Measurements from ENCODE around the gene PDRG1. TPM values are rescaled to one million over a fixed set of nuclear protein-coding genes. Genes with fewer than 3 reads are reported as not detected.
"Not testable (repeated sequence)": the region's sequence is repeated elsewhere in the genome, so short reads cannot be mapped to it uniquely, and the experiment has no call there.

PDRG1 gene
- total RNA-seq, 1 donor from 2014 or later, result 8.0 TPM

- ATAC-seq, result no peak
- DNase-seq, result no peak
- no peak for TF ChIP-seq CTCF (IDR thresholded peaks at IDR 0.05)
- H3K36me3 ChIP-seq, result no peaks in the 10 kb centered on the region
- H3K9me3 ChIP-seq, result no peaks in the 10 kb centered on the region
- no peak overlapping the region for H3K27ac ChIP-seq
- H3K27me3 ChIP-seq, result no peaks in the 10 kb centered on the region
- intact Hi-C loops (cut with DNase I), result no loop called here
- H3K4me1 ChIP-seq, result no peaks in the 10 kb centered on the region
- H3K4me3 ChIP-seq, result no peak overlapping the region
Observed at GRCh38 chr20:31934968-31935764, 16.7 kb downstream of the PDRG1 start.

- TF ChIP-seq CTCF (IDR thresholded peaks at IDR 0.05), result no peak
- intact Hi-C loops (cut with DNase I), result no loop called here
- Histone ChIP-seq H3K4me3 (no peak overlapping the region), H3K4me1 (no peaks in the 10 kb centered on the region), H3K27me3 (no peaks in the 10 kb centered on the region), H3K36me3 (no peaks in the 10 kb centered on the region), H3K27ac (no peak overlapping the region), H3K9me3 (no peaks in the 10 kb centered on the region)
- no peak for ATAC-seq
- DNase-seq, result no peak
Observed at GRCh38 chr20:31934491-31934890, 17.4 kb downstream of the PDRG1 start.

DNA sequence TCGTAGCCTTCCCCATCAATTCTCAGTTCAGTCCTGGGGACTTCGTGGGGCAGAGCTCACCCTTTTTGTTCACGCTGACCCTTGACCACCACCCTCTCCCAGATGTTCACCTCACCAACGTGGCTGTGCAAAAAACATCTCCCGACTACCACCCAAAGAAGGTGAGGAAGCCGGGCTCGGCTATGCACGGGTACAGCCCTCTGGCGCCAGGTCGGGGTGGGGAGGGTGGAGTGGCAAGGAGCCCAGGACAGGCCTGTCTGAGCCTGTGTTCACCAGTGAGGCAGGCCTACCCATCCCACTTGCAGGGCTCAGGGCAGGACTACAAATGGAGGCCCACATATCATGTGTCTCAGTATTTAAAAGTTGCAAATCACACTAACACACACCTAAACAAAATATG lies 18.1 kb downstream of the PDRG1 start:
- H3K4me1 ChIP-seq, result no peaks in the 10 kb centered on the region
- DNase-seq (no peak), ATAC-seq (no peak)
- intact Hi-C loops (cut with DNase I), result no loop called here
- H3K4me3 ChIP-seq, result no peak overlapping the region
- no peaks in the 10 kb centered on the region for H3K27me3 ChIP-seq
- no peaks in the 10 kb centered on the region for H3K9me3 ChIP-seq
- H3K27ac ChIP-seq, result no peak overlapping the region
- TF ChIP-seq CTCF (IDR thresholded peaks at IDR 0.05), result no peak
- H3K36me3 ChIP-seq, result no peaks in the 10 kb centered on the region

- ATAC-seq, result peak; percentile 63
- H3K27ac ChIP-seq, result no peak overlapping the region
- no peak for TF ChIP-seq CTCF (IDR thresholded peaks at IDR 0.05)
- H3K36me3 ChIP-seq, result no peaks in the 10 kb centered on the region
- H3K4me1 ChIP-seq, result no peaks in the 10 kb centered on the region
- no peaks in the 10 kb centered on the region for H3K9me3 ChIP-seq
- no peak overlapping the region for H3K4me3 ChIP-seq
- no peaks in the 10 kb centered on the region for H3K27me3 ChIP-seq
- no peak for DNase-seq
- intact Hi-C loops (cut with DNase I), result no loop called here
Observed at GRCh38 chr20:31930779-31931178, 21.1 kb downstream of the PDRG1 start.

- DNase-seq; H3K9me3 ChIP-seq; intact Hi-C loops (cut with DNase I); H3K4me1 ChIP-seq; H3K4me3 ChIP-seq; H3K27ac ChIP-seq; H3K36me3 ChIP-seq; ATAC-seq; H3K27me3 ChIP-seq: not testable (repeated sequence)
Observed at GRCh38 chr20:31929631-31930030, 22.2 kb downstream of the PDRG1 start.

GRCh38 chr20:31927627-31928159 lies 24.2 kb downstream of the PDRG1 start:
- Histone ChIP-seq H3K9me3 (no peaks in the 10 kb centered on the region), H3K27me3 (no peaks in the 10 kb centered on the region), H3K27ac (no peak overlapping the region), H3K4me1 (no peaks in the 10 kb centered on the region), H3K36me3 (no peaks in the 10 kb centered on the region), H3K4me3 (no peak overlapping the region)
- TF ChIP-seq CTCF (IDR thresholded peaks at IDR 0.05), result no peak
- DNase-seq (no peak), ATAC-seq (no peak)
- intact Hi-C loops (cut with DNase I), result no loop called here

Data from upper lobe of right lung (tissue), 1 donor.